Prostate gland (tissue), 2 donors: Measurements from ENCODE around the gene ENO2. TPM values are rescaled to one million over a fixed set of nuclear protein-coding genes. Genes with fewer than 3 reads are reported as not detected.

Source experiments
- DNase-seq: peaks from one replicate; pipeline ENCODE4 v3.0.0-alpha.2; 2019; ENCODE audit warnings: low spot score
- H3K27ac ChIP-seq, 2 donors: fragments of 200-600 bp; sonication (generic); 2 replicates each; pipeline ENCODE4 v1.5.1; 2017 to 2019
- H3K27me3 ChIP-seq: fragments of 200-600 bp; sonication (generic); replicated peaks from 2 replicates; pipeline ENCODE4 v1.5.1; 2019; ENCODE audit not compliant: insufficient read depth
- H3K36me3 ChIP-seq, 2 donors: fragments of 200-600 bp; sonication (generic); 1 replicate in 1 of 2; 2 replicates in 1 of 2; pipeline versions ENCODE4 v1.5.1 to v1.8.1; 2017 to 2019
- H3K4me1 ChIP-seq: fragments of 200-600 bp; sonication (generic); replicated peaks from 2 replicates; pipeline ENCODE4 v1.5.1; 2019
- H3K4me3 ChIP-seq, 2 donors: fragments of 200-600 bp; sonication (generic); 2 replicates each; pipeline ENCODE4 v1.5.1; 2017 to 2019
- H3K9me3 ChIP-seq: fragments of 200-600 bp; sonication (generic); 2 replicates; pipeline ENCODE4 v1.5.1; 2017
- CTCF ChIP-seq, 4 experiments: fragments of 200-600 bp in 2 of 4; fragments of 450-650 bp in 2 of 4; sonication (generic) in 2 of 4; IDR thresholded peaks; 1 replicate in 3 of 4; 2 replicates in 1 of 4; pipeline ENCODE4 v1.5.1; 2016 to 2019; ENCODE audit warnings: antibody characterized with exemption in 4 of 4, mild to moderate bottlenecking in 2 of 4, moderate library complexity in 2 of 4
- POLR2A ChIP-seq: fragments of 450-650 bp; IDR thresholded peaks from one replicate; pipeline ENCODE4 v1.6.1; 2016; ENCODE audit warnings: antibody characterized with exemption, mild to moderate bottlenecking
- POLR2AphosphoS5 ChIP-seq: sonication (generic); formaldehyde crosslinking; IDR thresholded peaks from one replicate; pipeline ENCODE4 v1.6.1; 2017; ENCODE audit warnings: antibody characterized with exemption
- WGBS: methylation state at CpG from one replicate; pipeline ENCODE4 v1.1.5; 2018; 5-methylcytosine and 5-hydroxymethylcytosine counted together
- intact Hi-C: fragments of 100-400 bp; cut with DNase I; formaldehyde crosslinking; loops from one replicate; pipeline ENCODE4 v1.14.2; 2022
- total RNA-seq, 2 donors: library from RNA; depleted of rRNA; stranded (reverse); fragments of >200 nt; gene quantifications; one replicate each; pipeline ENCODE4 v1.1.0, GENCODE V29; 2016

Gene ENO2
- total RNA-seq, 2 donors from 2014 or later, result 6.9 to 13.0 TPM

GRCh38 chr12:6938353-6939190, 24.2 kb downstream of the ENO2 start:
- H3K4me1 ChIP-seq, result peaks cover 13% of the 10 kb centered on the region
- 79% methylated on average over 30 of the region's 32 CpGs for WGBS
- no peaks in the 10 kb centered on the region for H3K27me3 ChIP-seq
- peak overlapping the region; percentile 92 to 94 for H3K27ac ChIP-seq
- TF ChIP-seq POLR2A (no peak), POLR2AphosphoS5 (no peak), CTCF (IDR thresholded peaks at IDR 0.05) (no peak)
- peaks cover 4 to 6% of the 10 kb centered on the region in 2 donors for H3K36me3 ChIP-seq
- no peaks in the 10 kb centered on the region for H3K9me3 ChIP-seq
- intact Hi-C loops, result loop anchor here (10.0 kb wide), 1 partner anchor 64 kb away; the partner anchor contains the start of gene SPSB2
- H3K4me3 ChIP-seq, result peak overlapping the region; percentile 47 to 52
- no peak for DNase-seq

GRCh38 chr12:6939191-6939540, 24.8 kb downstream of the ENO2 start:
- no peak for TF ChIP-seq CTCF (IDR thresholded peaks at IDR 0.05)
- TF ChIP-seq POLR2AphosphoS5, result no peak
- no peak for TF ChIP-seq POLR2A
- intact Hi-C loops, result loop anchor here (10.0 kb wide), 1 partner anchor 64 kb away; the partner anchor contains the start of gene SPSB2
- Histone ChIP-seq H3K4me1 (peaks cover 10% of the 10 kb centered on the region), H3K9me3 (no peaks in the 10 kb centered on the region), H3K36me3 (peaks cover 4 to 6% of the 10 kb centered on the region in 2 donors), H3K27me3 (no peaks in the 10 kb centered on the region), H3K4me3 (no peak overlapping the region), H3K27ac (peak overlapping the region in 1 of 2 donors; percentile 94)
- WGBS, result 77% methylated on average over 2 of the region's 2 CpGs
- DNase-seq, result no peak

- WGBS, result 87% methylated on average over 12 of the region's 12 CpGs
- no peak for TF ChIP-seq POLR2A
- TF ChIP-seq POLR2AphosphoS5, result peak; percentile 5
- intact Hi-C loops, result no loop called here
- H3K9me3 ChIP-seq, result no peaks in the 10 kb centered on the region
- peaks cover 23% of the 10 kb centered on the region for H3K4me1 ChIP-seq
- no peaks in the 10 kb centered on the region for H3K27me3 ChIP-seq
- peak overlapping the region in 1 of 2 donors; percentile 94 for H3K27ac ChIP-seq
- no peak overlapping the region for H3K4me3 ChIP-seq
- no peaks in the 10 kb centered on the region for H3K36me3 ChIP-seq
- no peak for DNase-seq
Measured at GRCh38 chr12:6941267-6941666, 26.9 kb downstream of the ENO2 start.

- Histone ChIP-seq H3K4me1 (peaks cover 21% of the 10 kb centered on the region), H3K27ac (peak overlapping the region in 1 of 2 donors; percentile 94)
- WGBS, result 77% methylated on average over 12 of the region's 12 CpGs
Measured at GRCh38 chr12:6941782-6942181, 27.4 kb downstream of the ENO2 start.

GRCh38 chr12:6942331-6942665, 27.9 kb downstream of the ENO2 start:
- Histone ChIP-seq H3K9me3 (no peaks in the 10 kb centered on the region), H3K27me3 (no peaks in the 10 kb centered on the region), H3K27ac (peak overlapping the region; percentile 94 to 97), H3K4me3 (no peak overlapping the region), H3K36me3 (no peaks in the 10 kb centered on the region), H3K4me1 (peaks cover 23% of the 10 kb centered on the region)
- 81% methylated on average over 11 of the region's 11 CpGs for WGBS
- intact Hi-C loops, result no loop called here
- no peak for TF ChIP-seq CTCF (IDR thresholded peaks at IDR 0.05)
- no peak for DNase-seq

More at GRCh38 chr12:6941782-6942181, 27.4 kb downstream of the ENO2 start:
- no peak for DNase-seq
- no peaks in the 10 kb centered on the region for H3K9me3 ChIP-seq
- no peak for TF ChIP-seq CTCF (IDR thresholded peaks at IDR 0.05)
- no peak for TF ChIP-seq POLR2A
- no peak for TF ChIP-seq POLR2AphosphoS5
- intact Hi-C loops, result no loop called here
- no peaks in the 10 kb centered on the region for H3K36me3 ChIP-seq
- no peak overlapping the region for H3K4me3 ChIP-seq
- no peaks in the 10 kb centered on the region for H3K27me3 ChIP-seq
